HCT116 (cell line): Measurements from ENCODE around the gene HSPB1. TPM values are rescaled to one million over a fixed set of nuclear protein-coding genes. Genes with fewer than 3 reads are reported as not detected.

ENCODE experiments used
- ATAC-seq: fragments of 200-7000 bp; cut with Tn5 transposase; 2 replicates; pipeline ENCODE4 v1.9.1; 2020; ENCODE audit warnings: mild to moderate bottlenecking, moderate library complexity
- BruUV-seq: library from RNA; stranded (reverse); fragments of 400-500 nt; replicated peaks from 2 replicates; lab custom pipeline; 2021; lab: Mats Ljungman, UMichigan
- CTCF ChIA-PET: fragments of 300-600 bp; sonication (Branson Sonifier 250); formaldehyde crosslinking; loops from one replicate; lab custom pipeline; 2021; ENCODE audit warnings: antibody characterized with exemption; lab: Charles Lee
- POLR2A ChIA-PET: fragments of 300-600, 350-600 bp; sonication (Branson Sonifier 250); formaldehyde crosslinking; loops from one replicate; lab custom pipeline; 2021; ENCODE audit warnings: antibody characterized with exemption; lab: Charles Lee
- RAD21 ChIA-PET, 2 experiments: fragments of 300-600 bp; sonication (Branson Sonifier 250); formaldehyde crosslinking; loops; one replicate each; lab custom pipeline; 2023; ENCODE audit warnings: low total read pairs in 2 of 2; ENCODE audit not compliant: uncharacterized antibody in 2 of 2, unreplicated experiment in 2 of 2, low non-redundant PET in 1 of 2; lab: Charles Lee
- DNase-seq: peaks from one replicate; pipeline ENCODE4 v3.0.0-alpha.2; 2010; ENCODE audit warnings: low read depth, low spot score
- H2AFZ ChIP-seq: fragments of 200-600 bp; shearing (Covaris generic), sonication (generic); 2 replicates; pipeline ENCODE4 v1.6.1; 2017; ENCODE audit warnings: low read depth, mixed run types, mixed read lengths, antibody characterized with exemption, low read length; ENCODE audit not compliant: poor library complexity, severe bottlenecking
- H3K27ac ChIP-seq: 2 replicates; pipeline ENCODE4 v1.5.1; 2012; ENCODE audit warnings: low read depth, low read length
- H3K27me3 ChIP-seq: fragments of 200-600 bp; sonication (generic); 2 replicates; pipeline ENCODE4 v1.6.1; 2016; ENCODE audit warnings: mixed run types, low read length, mixed read lengths; ENCODE audit not compliant: insufficient read depth
- H3K36me3 ChIP-seq, 2 experiments: fragments of 200-500 bp in 1 of 2; fragments of 200-600 bp in 1 of 2; sonication (Bioruptor generic) in 1 of 2; sonication (generic) in 1 of 2; 2 replicates each; pipeline versions ENCODE4 v1.5.1 to v1.6.1; 2014 to 2016; ENCODE audit warnings: low read length in 2 of 2, inconsistent platforms in 1 of 2, mixed read lengths in 1 of 2, mixed run types in 1 of 2; ENCODE audit not compliant: insufficient read depth in 2 of 2, control insufficient read depth in 1 of 2
- H3K4me1 ChIP-seq, 2 experiments: fragments of 200-600 bp in 1 of 2; sonication (generic) in 1 of 2; 2 replicates each; pipeline versions ENCODE4 v1.5.1 to v1.6.1; 2012 to 2017; ENCODE audit warnings: low read length in 2 of 2, inconsistent platforms in 1 of 2, mild to moderate bottlenecking in 1 of 2, mixed read lengths in 1 of 2, mixed run types in 1 of 2, moderate library complexity in 1 of 2; ENCODE audit not compliant: insufficient read depth in 2 of 2, control insufficient read depth in 1 of 2
- H3K4me2 ChIP-seq: fragments of 200-600 bp; sonication (generic); 2 replicates; pipeline ENCODE4 v1.6.1; 2017; ENCODE audit warnings: mixed run types, low read length, mixed read lengths
- H3K4me3 ChIP-seq, 2 experiments: fragments of 200-600 bp in 1 of 2; sonication (generic) in 1 of 2; replicated peaks in 1 of 2; 2 replicates each; pipeline ENCODE4 v1.5.1; 2011 to 2016; ENCODE audit warnings: low read length in 2 of 2, control low read depth in 1 of 2, low read depth in 1 of 2, mild to moderate bottlenecking in 1 of 2, mixed read lengths in 1 of 2, mixed run types in 1 of 2
- H3K79me2 ChIP-seq: fragments of 200-600 bp; sonication (generic); 2 replicates; pipeline ENCODE4 v1.6.1; 2017; ENCODE audit warnings: mild to moderate bottlenecking, mixed run types, low read length, moderate library complexity, mixed read lengths; ENCODE audit not compliant: insufficient read depth
- H3K9ac ChIP-seq: fragments of 200-600 bp; sonication (generic); 2 replicates; pipeline ENCODE4 v1.6.1; 2016; ENCODE audit warnings: low read length, mixed read lengths
- H3K9me2 ChIP-seq: fragments of 200-600 bp; sonication (generic), shearing (Covaris generic); 2 replicates; pipeline ENCODE4 v1.6.1; 2017; ENCODE audit warnings: mixed run types, mild to moderate bottlenecking, moderate library complexity; ENCODE audit not compliant: insufficient read depth
- H3K9me3 ChIP-seq, 2 experiments: fragments of 200-500 bp in 1 of 2; fragments of 200-600 bp in 1 of 2; sonication (Bioruptor generic) in 1 of 2; sonication (generic) in 1 of 2; 2 replicates each; pipeline ENCODE4 v1.6.1; 2014 to 2017; ENCODE audit warnings: low read length in 2 of 2, mixed read lengths in 2 of 2, inconsistent platforms in 1 of 2, low read depth in 1 of 2, mild to moderate bottlenecking in 1 of 2, mixed run types in 1 of 2, moderate library complexity in 1 of 2; ENCODE audit not compliant: control insufficient read depth in 1 of 2, insufficient read depth in 1 of 2
- H4K20me1 ChIP-seq: fragments of 200-600 bp; sonication (generic), shearing (Covaris generic); 2 replicates; pipeline ENCODE4 v1.6.1; 2017; ENCODE audit warnings: mixed run types, mild to moderate bottlenecking, moderate library complexity; ENCODE audit not compliant: insufficient read depth
- CBX3 ChIP-seq: IDR thresholded peaks from 2 replicates; pipeline ENCODE4 v1.6.1; 2012; ENCODE audit warnings: low read depth
- CEBPB ChIP-seq: IDR thresholded peaks from 2 replicates; pipeline ENCODE4 v1.6.1; 2012; ENCODE audit warnings: low read depth
- EGR1 ChIP-seq: IDR thresholded peaks from 2 replicates; pipeline ENCODE4 v1.6.1; 2012; ENCODE audit warnings: low read depth
- EZH2 ChIP-seq: fragments of 200-600 bp; sonication (generic); IDR thresholded peaks from 2 replicates; pipeline ENCODE4 v1.6.1; 2017; ENCODE audit warnings: antibody characterized with exemption, mixed run types
- EZH2phosphoT487 ChIP-seq: fragments of 200-600 bp; IDR thresholded peaks from 2 replicates; pipeline ENCODE4 v1.6.1; 2018; ENCODE audit warnings: antibody characterized with exemption, borderline replicate concordance
- FOSL1 ChIP-seq: IDR thresholded peaks from 2 replicates; pipeline ENCODE4 v1.6.1; 2012; ENCODE audit warnings: low read depth
- JUND ChIP-seq: IDR thresholded peaks from 2 replicates; pipeline ENCODE4 v1.6.1; 2012
- POLR2A ChIP-seq: IDR thresholded peaks from 2 replicates; pipeline ENCODE4 v1.7.0; 2011; ENCODE audit warnings: borderline replicate concordance; ENCODE audit not compliant: insufficient read depth, insufficient read length; ENCODE audit errors: extremely low read depth
- RAD21 ChIP-seq: IDR thresholded peaks from 2 replicates; pipeline ENCODE4 v1.6.1; 2012; ENCODE audit warnings: low read depth, mild to moderate bottlenecking
- SIN3A ChIP-seq: IDR thresholded peaks from 2 replicates; pipeline ENCODE4 v1.6.1; 2012; ENCODE audit warnings: low read depth
- SP1 ChIP-seq: IDR thresholded peaks from 2 replicates; pipeline ENCODE4 v1.6.1; 2012; ENCODE audit warnings: low read depth
- SRF ChIP-seq: IDR thresholded peaks from 2 replicates; pipeline ENCODE4 v1.6.1; 2012; ENCODE audit warnings: low read depth
- TCF7L2 ChIP-seq: IDR thresholded peaks from 2 replicates; pipeline ENCODE4 v1.7.0; 2011; ENCODE audit warnings: borderline replicate concordance, inconsistent platforms; ENCODE audit not compliant: insufficient read depth, insufficient read length; ENCODE audit errors: extremely low read depth
- ZFX ChIP-seq: fragments of 450-650 bp; IDR thresholded peaks from 2 replicates; pipeline ENCODE4 v1.6.1; 2017
- intact Hi-C: fragments of 100-400 bp; cut with micrococcal nuclease; formaldehyde crosslinking; loops from 2 replicates; pipeline ENCODE4 v1.10.0; 2022
- total RNA-seq: library from RNA; stranded (reverse); gene quantifications from one replicate; pipeline ENCODE4 v1.2.1, GENCODE V29; 2021; ENCODE audit not compliant: unreplicated experiment
- TF ChIP-seq, protein P1 (sequence below): IDR thresholded peaks from 2 replicates; pipeline ENCODE4 v1.6.1; 2012
- TF ChIP-seq, protein P2 (sequence below): IDR thresholded peaks from 2 replicates; pipeline ENCODE4 v1.6.1; 2012; ENCODE audit warnings: low read depth
- TF ChIP-seq, protein P3 (sequence below): IDR thresholded peaks from 2 replicates; pipeline ENCODE4 v1.6.1; 2012
- TF ChIP-seq, protein P4 (sequence below): IDR thresholded peaks from 2 replicates; pipeline ENCODE4 v1.6.1; 2011; ENCODE audit warnings: mild to moderate bottlenecking, low read length, moderate library complexity; ENCODE audit not compliant: insufficient replicate concordance; ENCODE audit errors: extremely low read depth

The HSPB1 gene
- total RNA-seq, 1 experiment from 2014 or later, result 524 TPM

DNA sequence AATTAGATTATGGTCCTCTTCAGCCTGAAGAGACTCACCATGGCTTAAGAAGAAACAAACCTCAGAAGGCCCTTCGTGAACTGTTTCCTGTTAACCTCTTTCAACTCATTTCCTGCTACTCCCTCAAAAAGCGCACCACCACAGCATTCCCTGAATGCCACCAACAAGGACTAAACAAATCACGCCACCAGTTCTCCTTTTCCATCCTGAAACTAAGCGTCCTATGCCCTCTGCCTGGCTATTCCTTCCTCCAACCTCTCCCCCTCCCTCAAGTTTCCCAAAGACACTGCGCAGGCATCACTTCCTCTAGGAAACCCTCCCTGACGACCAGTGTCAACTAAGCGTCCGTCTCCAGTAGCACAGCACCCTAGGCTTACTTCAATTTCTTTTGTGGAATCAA lies 44.3 kb downstream of the HSPB1 start:
- TF ChIP-seq CEBPB, result no peak
- TF ChIP-seq CBX3, result no peak
- TF ChIP-seq EZH2, result no peak
- TF ChIP-seq JUND, result no peak
- TF ChIP-seq, protein P1, sequence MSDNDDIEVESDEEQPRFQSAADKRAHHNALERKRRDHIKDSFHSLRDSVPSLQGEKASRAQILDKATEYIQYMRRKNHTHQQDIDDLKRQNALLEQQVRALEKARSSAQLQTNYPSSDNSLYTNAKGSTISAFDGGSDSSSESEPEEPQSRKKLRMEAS, result no peak
- no peak for TF ChIP-seq EZH2phosphoT487
- TF ChIP-seq POLR2A, result no peak
- TF ChIP-seq SP1, result no peak
- TF ChIP-seq FOSL1, result no peak
- TF ChIP-seq RAD21, result no peak
- TF ChIP-seq, protein P2, sequence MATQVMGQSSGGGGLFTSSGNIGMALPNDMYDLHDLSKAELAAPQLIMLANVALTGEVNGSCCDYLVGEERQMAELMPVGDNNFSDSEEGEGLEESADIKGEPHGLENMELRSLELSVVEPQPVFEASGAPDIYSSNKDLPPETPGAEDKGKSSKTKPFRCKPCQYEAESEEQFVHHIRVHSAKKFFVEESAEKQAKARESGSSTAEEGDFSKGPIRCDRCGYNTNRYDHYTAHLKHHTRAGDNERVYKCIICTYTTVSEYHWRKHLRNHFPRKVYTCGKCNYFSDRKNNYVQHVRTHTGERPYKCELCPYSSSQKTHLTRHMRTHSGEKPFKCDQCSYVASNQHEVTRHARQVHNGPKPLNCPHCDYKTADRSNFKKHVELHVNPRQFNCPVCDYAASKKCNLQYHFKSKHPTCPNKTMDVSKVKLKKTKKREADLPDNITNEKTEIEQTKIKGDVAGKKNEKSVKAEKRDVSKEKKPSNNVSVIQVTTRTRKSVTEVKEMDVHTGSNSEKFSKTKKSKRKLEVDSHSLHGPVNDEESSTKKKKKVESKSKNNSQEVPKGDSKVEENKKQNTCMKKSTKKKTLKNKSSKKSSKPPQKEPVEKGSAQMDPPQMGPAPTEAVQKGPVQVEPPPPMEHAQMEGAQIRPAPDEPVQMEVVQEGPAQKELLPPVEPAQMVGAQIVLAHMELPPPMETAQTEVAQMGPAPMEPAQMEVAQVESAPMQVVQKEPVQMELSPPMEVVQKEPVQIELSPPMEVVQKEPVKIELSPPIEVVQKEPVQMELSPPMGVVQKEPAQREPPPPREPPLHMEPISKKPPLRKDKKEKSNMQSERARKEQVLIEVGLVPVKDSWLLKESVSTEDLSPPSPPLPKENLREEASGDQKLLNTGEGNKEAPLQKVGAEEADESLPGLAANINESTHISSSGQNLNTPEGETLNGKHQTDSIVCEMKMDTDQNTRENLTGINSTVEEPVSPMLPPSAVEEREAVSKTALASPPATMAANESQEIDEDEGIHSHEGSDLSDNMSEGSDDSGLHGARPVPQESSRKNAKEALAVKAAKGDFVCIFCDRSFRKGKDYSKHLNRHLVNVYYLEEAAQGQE, result no peak
- TF ChIP-seq SRF, result no peak
- no peak for TF ChIP-seq ZFX
- TF ChIP-seq, protein P3, sequence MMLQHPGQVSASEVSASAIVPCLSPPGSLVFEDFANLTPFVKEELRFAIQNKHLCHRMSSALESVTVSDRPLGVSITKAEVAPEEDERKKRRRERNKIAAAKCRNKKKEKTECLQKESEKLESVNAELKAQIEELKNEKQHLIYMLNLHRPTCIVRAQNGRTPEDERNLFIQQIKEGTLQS, result no peak
- TF ChIP-seq, protein P4, sequence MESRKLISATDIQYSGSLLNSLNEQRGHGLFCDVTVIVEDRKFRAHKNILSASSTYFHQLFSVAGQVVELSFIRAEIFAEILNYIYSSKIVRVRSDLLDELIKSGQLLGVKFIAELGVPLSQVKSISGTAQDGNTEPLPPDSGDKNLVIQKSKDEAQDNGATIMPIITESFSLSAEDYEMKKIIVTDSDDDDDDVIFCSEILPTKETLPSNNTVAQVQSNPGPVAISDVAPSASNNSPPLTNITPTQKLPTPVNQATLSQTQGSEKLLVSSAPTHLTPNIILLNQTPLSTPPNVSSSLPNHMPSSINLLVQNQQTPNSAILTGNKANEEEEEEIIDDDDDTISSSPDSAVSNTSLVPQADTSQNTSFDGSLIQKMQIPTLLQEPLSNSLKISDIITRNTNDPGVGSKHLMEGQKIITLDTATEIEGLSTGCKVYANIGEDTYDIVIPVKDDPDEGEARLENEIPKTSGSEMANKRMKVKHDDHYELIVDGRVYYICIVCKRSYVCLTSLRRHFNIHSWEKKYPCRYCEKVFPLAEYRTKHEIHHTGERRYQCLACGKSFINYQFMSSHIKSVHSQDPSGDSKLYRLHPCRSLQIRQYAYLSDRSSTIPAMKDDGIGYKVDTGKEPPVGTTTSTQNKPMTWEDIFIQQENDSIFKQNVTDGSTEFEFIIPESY, result no peak
- TF ChIP-seq EGR1, result no peak
- no peak for TF ChIP-seq TCF7L2
- no peak for TF ChIP-seq SIN3A
- TF ChIP-seq, all 23 proteins: peak for 0
- H4K20me1 ChIP-seq, result peaks cover 22% of the 10 kb centered on the region; the same call in 1 of the 2 replicates
- no peak for ATAC-seq
- no peak for DNase-seq
- no peaks in the 10 kb centered on the region for H3K27me3 ChIP-seq
- ChIA-PET CTCF (no interaction called here), POLR2A (no interaction called here), RAD21 (no interaction called here)
- peaks cover 42 to 63% of the 10 kb centered on the region in 2 experiments for H3K36me3 ChIP-seq
- H3K79me2 ChIP-seq, result peaks cover 100% of the 10 kb centered on the region
- intact Hi-C loops, result no loop called here
- no peaks in the 10 kb centered on the region for H3K9me3 ChIP-seq
- no peak overlapping the region for H3K9ac ChIP-seq
- BruUV-seq, result no TSS peak
- H3K9me2 ChIP-seq, result no peaks in the 10 kb centered on the region
- H3K27ac ChIP-seq, result no peak overlapping the region
- peaks cover under 1 to 19% of the 10 kb centered on the region in 2 experiments; a peak in 2 of 4 replicates for H3K4me1 ChIP-seq
- H3K4me2 ChIP-seq, result no peak overlapping the region
- no peak overlapping the region for H2AFZ ChIP-seq
- H3K4me3 ChIP-seq, result no peak overlapping the region
